Dermis microvascular lymphatic vessel endothelial cell (primary cell): ENCODE results near the gene C1QTNF6. TPM values are rescaled to one million over a fixed set of nuclear protein-coding genes. Genes with fewer than 3 reads are reported as not detected.
A peak's percentile ranks its signal among the peaks of the same experiment; 100 is the strongest.
"Not testable (repeated sequence)": the region's sequence is repeated elsewhere in the genome, so short reads cannot be mapped to it uniquely, and the experiment has no call there.

ENCODE experiments used
- DNase-seq, 2 donors: peaks; one replicate each; pipeline versions ENCODE4 v3.0.0 to v3.0.0-alpha.2; 2010; ENCODE audit warnings: low read depth in 2 of 2
- total RNA-seq: library from RNA; depleted of rRNA; stranded (reverse); fragments of >200 nt; gene quantifications from 2 replicates; pipeline ENCODE4 v1.2.1, GENCODE V29; 2014

The C1QTNF6 gene
- total RNA-seq, 1 donor from 2014 or later: 5.0 TPM

DNA sequence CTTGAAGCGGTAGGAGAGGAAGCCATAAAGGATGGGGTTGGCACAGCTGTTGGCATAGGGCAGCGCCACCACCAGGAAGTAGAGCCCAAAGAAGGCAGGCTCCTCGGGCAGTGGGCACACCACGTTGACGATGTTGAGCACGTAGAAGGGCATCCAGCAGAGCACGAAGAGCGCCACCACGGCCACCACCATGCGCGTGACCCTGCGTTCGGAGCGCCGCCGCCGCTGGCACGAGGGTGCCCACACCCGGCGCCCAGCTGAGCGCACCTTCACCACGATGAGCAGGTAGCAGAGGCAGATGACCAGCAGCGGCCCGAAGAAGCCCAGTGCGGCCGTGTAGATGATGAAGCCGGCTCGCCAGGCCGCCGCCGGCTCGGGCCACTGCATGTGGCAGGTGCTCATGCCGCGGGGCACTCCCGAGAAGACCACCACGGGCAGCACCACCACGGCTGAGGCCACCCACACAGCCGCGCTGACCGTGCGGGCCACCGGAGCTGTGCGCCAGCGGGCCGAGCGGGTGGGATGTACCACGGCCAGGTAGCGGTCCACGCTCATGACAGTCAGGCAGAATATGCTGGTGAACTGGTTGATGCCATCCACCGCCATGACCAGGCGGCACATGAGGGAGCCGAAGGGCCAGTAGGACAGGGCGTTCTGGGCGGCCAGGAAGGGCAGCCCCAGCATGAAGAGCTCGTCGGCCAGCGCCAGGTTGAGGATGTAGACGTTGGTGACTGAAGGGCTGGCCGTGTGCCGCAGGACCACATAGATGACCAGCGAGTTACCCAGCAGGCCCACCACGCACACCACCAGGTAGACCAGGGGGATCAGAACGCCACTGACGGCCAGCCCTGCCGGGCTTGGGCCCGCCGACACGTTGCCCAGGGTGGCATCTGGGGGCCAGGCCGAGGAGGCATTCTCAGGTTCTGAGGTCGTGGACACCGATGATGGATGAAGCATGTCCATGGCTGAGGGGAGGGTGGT is 19.1 kb upstream of the C1QTNF6 start:
- no peak for DNase-seq

GRCh38 chr22:37206118-37206840 is 18.2 kb upstream of the C1QTNF6 start:
- DNase-seq: no peak

- no peak for DNase-seq
These were observed 17.0 kb upstream of the C1QTNF6 start for GRCh38 chr22:37205046-37205445.

- DNase-seq: no peak
These were observed 16.1 kb upstream of the C1QTNF6 start for GRCh38 chr22:37204045-37204655.

DNA sequence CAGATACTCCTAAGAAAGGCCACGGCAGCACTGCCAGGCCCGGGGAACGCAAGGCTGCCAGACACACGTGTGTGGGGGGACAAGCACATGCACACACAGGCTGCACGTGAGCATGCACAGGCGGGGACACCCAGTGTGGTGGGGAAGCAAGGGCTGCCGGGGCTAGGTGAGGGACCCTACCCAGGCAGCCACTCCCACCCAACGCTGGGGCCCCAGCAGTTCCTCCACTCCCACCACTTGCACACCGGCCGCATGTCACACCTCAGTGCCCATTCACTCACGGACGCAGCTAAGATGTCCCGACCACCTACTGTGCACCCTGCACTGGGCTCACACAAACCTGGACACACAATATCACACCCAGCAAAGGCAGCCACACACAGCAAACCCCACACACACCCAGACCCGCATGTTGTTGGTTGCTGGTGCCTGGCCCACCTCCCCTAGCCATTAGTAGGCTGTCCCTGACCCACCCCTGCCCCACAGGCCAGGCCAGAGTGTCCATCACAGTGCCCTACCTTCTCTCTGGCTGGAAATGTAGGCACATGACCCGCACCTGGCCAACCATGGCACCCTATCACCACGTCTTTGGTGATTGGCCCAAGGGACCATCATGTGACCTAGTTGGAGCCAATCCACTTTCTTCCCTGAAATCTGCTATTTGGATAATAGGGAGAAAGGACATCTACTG is 15.5 kb upstream of the C1QTNF6 start:
- DNase-seq: no peak

DNA sequence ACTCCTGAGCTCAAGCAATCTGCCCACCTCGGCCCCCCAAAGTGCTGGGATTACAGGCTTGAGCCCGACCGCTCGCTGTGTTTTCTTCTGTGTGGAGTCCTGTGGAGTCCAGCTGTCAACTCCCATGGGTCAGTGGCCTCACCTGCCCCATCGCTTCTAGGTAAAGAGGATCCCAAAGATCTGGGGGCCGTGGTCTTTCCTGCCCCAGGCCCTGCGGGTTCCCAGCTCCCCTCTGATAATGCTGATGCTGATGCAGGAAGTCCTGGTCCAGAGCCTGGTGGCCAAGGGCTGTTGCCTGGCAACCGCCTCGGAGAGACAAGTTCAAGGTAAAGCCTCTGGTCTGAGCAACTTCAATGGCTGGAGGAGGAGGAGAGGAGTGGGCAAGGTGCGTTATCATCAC is 14.7 kb upstream of the C1QTNF6 start:
- no peak for DNase-seq

GRCh38 chr22:37202001-37202555 is 14.0 kb upstream of the C1QTNF6 start:
- no peak for DNase-seq

DNA sequence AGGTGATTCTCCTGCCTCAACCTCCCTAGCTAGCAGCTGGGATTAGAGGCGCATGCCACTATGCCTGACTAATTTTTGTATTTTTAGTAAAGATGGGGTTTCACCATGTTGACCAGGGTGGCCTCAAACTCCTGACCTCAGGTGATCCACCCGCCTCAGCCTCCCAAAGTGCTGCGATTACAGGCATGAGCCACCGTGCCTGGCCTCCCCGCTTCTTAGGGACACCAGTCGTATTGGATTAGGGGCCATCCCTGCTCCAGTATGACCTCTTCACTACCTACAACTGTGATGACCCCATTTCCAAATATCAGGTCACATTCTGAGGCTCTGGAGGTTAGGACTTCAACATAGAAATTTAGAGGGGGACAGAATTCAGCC is 13.4 kb upstream of the C1QTNF6 start:
- DNase-seq: not testable (repeated sequence)

- no peak for DNase-seq
These were observed 11.7 kb upstream of the C1QTNF6 start for GRCh38 chr22:37199760-37200108.

DNA sequence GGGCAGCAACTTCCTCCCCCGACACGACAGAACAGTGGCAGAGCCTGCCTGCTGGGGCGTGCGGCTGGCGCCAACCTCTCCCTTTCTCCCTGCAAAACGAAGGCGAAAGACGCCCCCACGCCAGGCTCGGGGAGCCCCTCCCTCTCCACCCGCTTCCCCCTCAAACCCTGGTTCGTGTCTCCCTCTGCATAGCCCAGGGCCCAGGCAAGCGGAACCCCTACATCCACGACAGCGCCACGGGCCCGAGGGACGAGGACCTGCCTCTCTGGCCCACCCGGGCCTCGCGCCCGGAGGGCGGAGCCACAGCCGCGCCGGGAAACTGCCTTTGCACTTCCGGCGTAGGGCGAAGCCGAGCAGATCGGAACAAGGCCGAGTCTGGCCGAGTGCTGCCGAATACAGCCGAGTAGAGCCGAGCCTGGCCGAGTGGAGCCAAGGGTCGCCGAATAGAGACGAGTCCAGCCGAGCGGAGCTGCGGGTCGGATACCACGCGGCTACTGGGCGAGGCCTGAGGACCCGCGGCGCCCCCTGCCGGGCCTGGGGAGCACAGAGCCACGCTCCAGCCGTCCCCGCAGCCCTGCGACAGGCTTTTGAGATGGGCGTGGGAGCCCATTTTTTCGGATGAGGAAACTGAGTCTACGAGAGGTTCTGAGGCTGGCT is 11.2 kb upstream of the C1QTNF6 start:
- peak; percentile 96 to 98 for DNase-seq

DNA sequence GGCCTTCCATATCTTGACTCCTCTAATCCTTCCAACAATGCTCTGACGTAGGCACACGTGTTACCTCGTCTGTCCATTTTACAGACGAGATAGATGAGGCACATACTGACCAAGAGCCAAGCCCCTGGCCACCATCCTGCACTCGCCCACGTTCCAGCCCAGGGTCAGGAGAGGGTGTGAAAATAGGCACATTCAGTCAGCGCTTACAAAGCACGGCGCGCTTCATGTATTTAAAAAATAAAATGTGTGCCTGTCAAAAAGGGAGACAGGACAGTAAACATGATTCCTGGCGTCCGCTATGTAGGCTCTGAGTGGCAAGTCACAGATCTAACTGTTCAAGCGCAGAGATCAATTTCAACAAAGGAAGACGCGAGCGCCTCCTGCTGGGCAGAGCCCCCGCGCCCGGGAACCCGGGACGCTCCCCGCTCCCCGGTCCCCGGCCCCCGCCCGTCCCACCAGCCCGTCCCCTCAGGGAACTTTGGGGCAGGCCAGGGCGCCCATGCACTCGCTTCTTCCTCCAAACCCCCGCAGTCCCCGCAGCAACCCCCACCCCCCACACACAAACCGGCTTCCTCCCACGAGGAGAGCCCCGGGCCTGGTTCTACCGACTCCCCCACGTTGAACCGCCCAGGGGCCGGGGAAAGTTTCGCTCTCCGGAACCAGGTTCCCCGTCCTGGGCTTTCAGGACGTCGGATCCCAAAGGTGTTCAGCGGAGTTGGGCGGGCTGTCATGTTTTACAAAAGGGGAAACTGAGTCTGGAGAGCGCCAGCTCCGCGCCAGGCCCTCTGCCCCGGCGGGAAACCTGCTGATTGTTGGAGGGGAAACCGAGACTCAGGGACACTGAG is 10.4 kb upstream of the C1QTNF6 start:
- peak; percentile 69 to 79 for DNase-seq

DNA sequence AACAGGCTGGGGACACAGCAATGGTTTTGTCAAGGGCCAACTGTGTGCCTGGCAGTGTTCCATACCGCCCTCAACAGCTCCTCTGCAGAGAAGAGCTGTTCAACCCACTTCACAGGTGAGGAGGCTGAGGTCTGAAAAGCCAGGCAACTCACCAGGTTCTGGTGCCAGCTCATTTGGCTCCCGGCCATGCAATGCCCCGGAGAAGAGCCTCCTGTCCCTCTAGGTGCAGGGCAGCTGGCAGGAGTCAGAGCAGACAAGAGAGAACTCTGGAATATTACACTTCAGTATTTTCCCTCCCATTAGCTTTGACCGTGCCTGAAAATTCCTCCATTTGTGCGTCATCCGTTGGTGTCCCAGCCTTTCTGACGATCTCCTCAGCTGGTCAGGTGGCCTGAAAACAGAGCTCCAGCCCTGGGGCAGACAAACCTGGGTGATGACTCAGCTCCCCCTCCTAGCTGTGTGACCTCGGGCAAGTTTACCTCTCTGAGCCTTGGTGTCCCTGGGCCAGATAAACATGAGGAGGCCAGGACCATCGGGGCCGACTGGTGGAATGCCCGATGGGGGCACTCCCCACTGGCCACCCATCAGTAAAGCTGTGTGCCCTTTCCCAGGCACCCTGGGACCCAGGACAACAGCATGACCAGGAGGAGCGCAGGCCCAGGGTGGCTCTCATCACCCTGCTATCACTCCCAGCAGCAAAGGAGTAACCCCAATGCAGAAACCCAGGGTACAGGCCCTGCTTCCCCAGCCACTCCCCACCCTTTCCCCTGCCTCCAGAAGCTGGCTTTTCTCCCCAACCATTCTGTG is 9.6 kb upstream of the C1QTNF6 start:
- peak; percentile 65 to 75 for DNase-seq

GRCh38 chr22:37196539-37197450 is 8.7 kb upstream of the C1QTNF6 start:
- DNase-seq: peak in 1 of 2 donors; percentile 70

DNA sequence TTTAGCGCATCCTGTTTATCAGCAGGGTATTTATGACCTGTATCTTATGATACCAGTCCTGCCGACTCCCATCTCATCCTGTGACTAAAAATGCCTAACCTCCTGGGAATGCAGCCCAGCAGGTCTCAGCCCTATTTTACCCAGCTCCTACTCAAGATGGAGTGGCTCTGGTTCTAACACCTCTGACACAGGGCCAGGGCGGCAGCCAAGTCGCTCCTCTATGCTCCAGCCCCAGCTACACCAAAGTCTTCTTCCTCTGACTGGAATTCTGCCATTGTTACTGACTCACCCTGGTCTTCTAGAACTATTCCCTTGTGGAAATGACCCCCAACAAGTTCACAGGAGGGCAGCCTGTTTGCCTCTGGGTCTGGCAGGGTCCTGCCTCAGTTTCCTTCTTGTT is 7.9 kb upstream of the C1QTNF6 start:
- no peak for DNase-seq

- no peak for DNase-seq
These were observed 6.7 kb upstream of the C1QTNF6 start for GRCh38 chr22:37194750-37195149.

- DNase-seq: peak in 1 of 2 donors; percentile 10
These were observed 5.7 kb upstream of the C1QTNF6 start for GRCh38 chr22:37193629-37194191.

GRCh38 chr22:37192741-37193140 is 4.7 kb upstream of the C1QTNF6 start:
- no peak for DNase-seq

DNA sequence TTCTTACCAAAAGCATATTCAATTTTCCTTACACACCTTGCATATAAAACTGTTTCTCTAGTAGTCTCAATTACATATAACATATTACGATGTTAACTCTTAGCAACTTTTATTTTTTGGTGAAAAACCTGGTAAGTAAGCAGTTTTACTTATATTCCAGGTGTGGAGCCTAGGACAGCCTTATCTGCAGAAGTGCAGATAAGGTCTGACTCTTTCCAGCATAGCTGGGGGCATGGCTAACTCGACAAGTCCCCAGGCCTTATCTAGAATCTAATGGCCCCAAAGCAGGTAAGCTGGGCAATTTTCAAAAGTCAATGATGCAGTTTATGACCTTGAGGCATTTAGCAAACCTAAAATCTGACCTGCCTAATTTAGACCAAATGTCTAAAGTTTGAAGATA is 4.2 kb upstream of the C1QTNF6 start:
- DNase-seq: no peak
